ENCODE data around the gene COMMD1.
"Not testable (repeated sequence)": the region's sequence is repeated elsewhere in the genome, so short reads cannot be mapped to it uniquely, and the experiment has no call there.

The COMMD1 gene

GRCh38 chr2:62074233-62074632 is 168.8 kb downstream of the COMMD1 start:
- no peak for DNase-seq (ENCODE audit: low read depth)

GRCh38 chr2:62076980-62077638 is 171.6 kb downstream of the COMMD1 start:
- no peak for DNase-seq (ENCODE audit: low read depth)

- DNase-seq (ENCODE audit: low read depth): no peak
These were observed 179.3 kb downstream of the COMMD1 start for GRCh38 chr2:62084801-62085200.

GRCh38 chr2:62089658-62090057 is 184.2 kb downstream of the COMMD1 start:
- no peak for DNase-seq (ENCODE audit: low read depth)

GRCh38 chr2:62091471-62091870 is 186.0 kb downstream of the COMMD1 start:
- no peak for DNase-seq (ENCODE audit: low read depth)

- DNase-seq (ENCODE audit: low read depth): no peak
These were observed 193.6 kb downstream of the COMMD1 start for GRCh38 chr2:62099050-62099449.

- no peak for DNase-seq (ENCODE audit: low read depth)
These were observed 194.2 kb downstream of the COMMD1 start for GRCh38 chr2:62099523-62100175.

GRCh38 chr2:62101886-62102285 is 196.4 kb downstream of the COMMD1 start:
- DNase-seq (ENCODE audit: low read depth): no peak

GRCh38 chr2:62102402-62102920 is 197.0 kb downstream of the COMMD1 start:
- no peak for DNase-seq (ENCODE audit: low read depth)

- no peak for DNase-seq (ENCODE audit: low read depth)
These were observed 204.1 kb downstream of the COMMD1 start for GRCh38 chr2:62109554-62109953.

GRCh38 chr2:62110415-62111025 is 205.0 kb downstream of the COMMD1 start:
- no peak for DNase-seq (ENCODE audit: low read depth)

- no peak for DNase-seq (ENCODE audit: low read depth)
These were observed 206.7 kb downstream of the COMMD1 start for GRCh38 chr2:62112179-62112578.

- no peak for DNase-seq (ENCODE audit: low read depth)
These were observed 209.1 kb downstream of the COMMD1 start for GRCh38 chr2:62114564-62114963.

GRCh38 chr2:62116983-62117382 is 211.5 kb downstream of the COMMD1 start:
- no peak for DNase-seq (ENCODE audit: low read depth)

- no peak for DNase-seq (ENCODE audit: low read depth)
These were observed 212.7 kb downstream of the COMMD1 start for GRCh38 chr2:62118160-62118559.

GRCh38 chr2:62119311-62119974 is 214.0 kb downstream of the COMMD1 start:
- DNase-seq (ENCODE audit: low read depth): no peak

- not testable (repeated sequence) for DNase-seq (ENCODE audit: low read depth)
These were observed 220.8 kb downstream of the COMMD1 start for GRCh38 chr2:62126239-62126638.

- no peak for DNase-seq (ENCODE audit: low read depth)
These were observed 227.9 kb downstream of the COMMD1 start for GRCh38 chr2:62133320-62133823.

- no peak for DNase-seq (ENCODE audit: low read depth)
These were observed 231.7 kb downstream of the COMMD1 start for GRCh38 chr2:62136956-62137830.

GRCh38 chr2:62140426-62141141 is 235.1 kb downstream of the COMMD1 start:
- no peak for DNase-seq (ENCODE audit: low read depth)
